Kidney glomerular epithelial cell (primary cell): Measurements from ENCODE around the gene RPRD1A.
A peak's percentile ranks its signal among the peaks of the same experiment; 100 is the strongest.
"Not testable (repeated sequence)": the region's sequence is repeated elsewhere in the genome, so short reads cannot be mapped to it uniquely, and the experiment has no call there.

ENCODE experiments used
- DNase-seq: peaks from one replicate; lab custom pipeline; 2025; lab: John Stamatoyannopoulos, UW

Gene RPRD1A

DNA sequence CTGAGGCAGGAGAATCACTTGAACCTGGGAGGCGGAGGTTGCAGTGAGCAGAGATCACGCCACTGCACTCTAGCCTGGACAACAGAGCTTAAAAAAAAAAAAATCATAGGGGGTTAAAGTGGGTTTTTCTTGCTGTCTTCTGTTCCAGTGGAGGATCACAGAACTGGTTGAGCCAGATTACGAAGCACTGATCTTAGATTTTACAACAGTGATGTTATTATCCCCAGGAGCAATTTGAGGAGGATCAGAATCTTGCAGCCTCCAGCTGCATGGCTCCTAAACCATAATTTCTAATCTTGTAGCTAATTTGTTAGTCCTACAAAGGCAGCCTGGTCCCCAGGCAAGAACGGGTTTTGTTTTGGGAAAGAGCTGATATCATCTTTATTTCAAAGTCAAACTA is 99.5 kb downstream of the RPRD1A start:
- DNase-seq: not testable (repeated sequence)

DNA sequence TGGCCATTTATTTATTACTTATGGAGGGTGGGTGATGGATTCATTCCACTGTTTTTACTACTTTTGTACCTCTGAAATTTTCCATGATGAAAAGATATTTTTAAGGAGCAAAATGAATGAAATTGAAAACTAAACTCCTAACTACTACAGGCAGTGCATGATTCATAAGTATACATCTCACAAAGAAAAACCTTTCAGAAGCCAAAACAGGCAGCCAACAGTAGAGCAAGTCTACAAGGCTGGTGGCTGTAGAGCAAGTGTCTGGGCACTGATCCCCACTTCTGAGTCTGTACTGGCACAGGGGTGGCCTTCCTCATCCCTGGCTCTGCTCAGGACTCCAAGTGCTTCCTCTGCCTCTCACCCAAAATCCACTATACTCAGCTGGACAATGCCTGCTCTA is 103.0 kb downstream of the RPRD1A start:
- no peak for DNase-seq

DNA sequence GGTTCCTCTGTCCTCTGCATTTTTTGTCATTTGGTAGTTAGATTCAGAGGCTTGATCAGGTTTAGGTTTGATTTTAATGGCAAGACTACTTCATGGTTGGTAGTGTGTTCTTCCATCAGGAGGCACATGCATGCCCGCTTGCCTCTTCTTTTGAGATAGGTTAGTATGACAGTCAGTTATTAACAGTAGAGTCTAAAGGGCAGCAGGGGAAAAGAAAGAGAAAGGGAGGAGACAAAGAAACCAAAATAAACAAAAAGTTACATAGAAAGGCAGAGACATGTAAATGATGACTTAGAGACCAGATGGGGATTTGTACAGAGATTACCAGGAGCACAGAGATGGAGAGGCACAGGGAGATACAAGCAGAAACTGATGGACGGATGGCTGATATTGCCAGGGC is 105.0 kb downstream of the RPRD1A start:
- DNase-seq: no peak

DNA sequence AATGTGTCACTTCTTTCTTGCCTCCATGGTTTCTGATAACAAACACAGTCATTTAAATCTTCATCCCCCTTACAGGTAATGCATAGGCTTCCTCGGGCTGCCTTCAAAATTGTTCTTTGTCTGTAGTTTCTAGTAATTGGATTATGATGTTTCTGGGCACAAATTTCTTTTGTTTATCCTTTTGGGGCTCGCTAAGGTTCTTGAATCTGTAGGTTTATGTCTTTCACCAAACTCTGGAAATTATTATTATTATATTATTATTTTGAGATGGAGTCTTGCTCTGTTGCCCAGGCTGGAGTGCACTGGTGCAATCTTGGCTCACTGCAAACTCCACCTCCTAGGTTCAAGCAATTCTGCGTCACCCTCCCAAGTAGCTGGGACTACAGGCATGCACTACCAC is 111.1 kb downstream of the RPRD1A start:
- no peak for DNase-seq

DNA sequence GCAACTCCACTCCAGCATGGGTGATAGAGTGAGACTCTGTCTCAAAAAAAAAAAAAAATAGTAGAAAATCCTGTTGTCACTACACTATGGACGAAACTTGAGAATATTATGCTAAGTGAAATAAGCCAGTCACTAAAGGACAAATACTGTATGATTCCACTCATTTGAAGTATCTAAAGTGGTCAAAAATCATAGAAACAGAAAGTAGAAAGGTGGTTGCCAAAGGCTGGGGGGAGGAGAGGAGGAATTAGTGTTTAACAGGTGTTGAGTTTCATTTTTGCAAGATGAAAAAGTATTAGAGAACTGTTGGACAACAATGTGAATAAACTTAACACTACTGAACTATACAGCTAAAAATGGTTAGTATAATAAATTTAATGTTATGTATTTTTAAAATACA is 113.7 kb downstream of the RPRD1A start:
- DNase-seq: no peak

DNA sequence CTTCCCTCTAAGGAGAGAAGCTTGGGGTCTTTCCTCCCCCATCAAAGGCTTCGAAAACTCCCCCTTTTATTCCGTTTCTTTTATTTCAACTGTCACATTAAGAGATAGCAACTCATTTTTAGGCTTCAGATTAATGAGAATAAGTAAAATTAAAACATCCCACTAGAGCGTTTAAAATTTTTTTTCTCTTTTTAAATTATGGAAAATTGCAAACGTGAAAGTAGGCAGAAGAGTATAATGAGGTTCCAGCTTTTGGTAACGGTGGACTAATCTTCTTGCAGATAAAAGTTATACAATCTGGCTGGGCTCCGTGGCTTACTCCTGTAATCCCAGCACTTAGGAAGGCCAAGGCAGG is 116.8 kb downstream of the RPRD1A start:
- no peak for DNase-seq

DNA sequence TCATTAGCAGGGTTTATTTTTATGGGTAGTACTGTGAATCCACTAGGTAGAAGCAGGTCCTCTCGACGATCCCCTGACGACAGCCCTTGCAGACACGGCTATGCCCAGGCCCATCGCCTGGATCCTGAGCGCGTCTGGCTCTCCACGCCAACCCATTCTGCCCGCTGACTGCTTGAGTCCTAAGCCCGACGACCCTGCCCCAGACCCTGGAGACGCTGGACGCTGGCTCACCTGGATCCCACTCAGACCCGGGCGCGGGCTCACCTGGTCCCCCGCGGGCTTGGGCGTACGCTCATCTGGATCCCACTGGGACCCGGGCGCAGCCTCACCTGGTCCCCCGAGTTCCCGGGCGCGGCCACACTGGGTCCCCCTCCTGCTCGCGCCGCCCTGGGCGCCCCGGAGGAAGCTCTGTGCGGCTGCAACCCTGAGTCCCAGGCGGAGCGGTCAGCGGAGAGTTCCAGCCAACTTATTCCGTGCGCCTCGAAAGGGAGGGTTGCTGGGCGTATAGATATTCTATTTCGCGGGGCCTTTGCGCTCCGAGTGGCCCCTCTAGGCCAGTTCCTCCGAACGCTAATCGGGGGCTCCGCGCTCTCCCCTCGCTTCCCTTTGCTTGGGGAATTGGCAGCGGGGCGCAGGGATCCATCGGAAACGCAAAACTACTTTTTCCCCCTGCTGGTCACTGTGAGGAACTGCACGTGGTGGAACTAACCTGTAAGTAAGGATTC is 117.3 kb downstream of the RPRD1A start:
- peak; percentile 40 for DNase-seq

DNA sequence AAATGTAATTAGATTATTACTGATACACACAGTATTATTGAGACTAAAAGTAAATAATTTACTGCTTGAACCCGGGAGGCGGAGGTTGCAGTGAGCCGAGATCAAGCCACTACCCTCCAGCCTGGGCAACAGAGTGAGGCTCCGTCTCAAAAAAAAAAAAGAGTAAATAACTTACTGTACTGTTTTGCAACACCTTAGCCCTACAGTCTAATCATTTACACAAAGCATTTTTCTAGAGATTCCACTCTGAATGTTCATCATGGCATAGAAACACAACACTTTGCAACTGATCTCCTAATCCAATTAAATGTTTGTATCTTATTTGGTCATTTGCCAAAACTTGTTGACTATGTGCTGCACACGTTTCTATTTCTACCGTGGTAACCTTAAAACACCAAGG is 118.3 kb downstream of the RPRD1A start:
- no peak for DNase-seq

DNA sequence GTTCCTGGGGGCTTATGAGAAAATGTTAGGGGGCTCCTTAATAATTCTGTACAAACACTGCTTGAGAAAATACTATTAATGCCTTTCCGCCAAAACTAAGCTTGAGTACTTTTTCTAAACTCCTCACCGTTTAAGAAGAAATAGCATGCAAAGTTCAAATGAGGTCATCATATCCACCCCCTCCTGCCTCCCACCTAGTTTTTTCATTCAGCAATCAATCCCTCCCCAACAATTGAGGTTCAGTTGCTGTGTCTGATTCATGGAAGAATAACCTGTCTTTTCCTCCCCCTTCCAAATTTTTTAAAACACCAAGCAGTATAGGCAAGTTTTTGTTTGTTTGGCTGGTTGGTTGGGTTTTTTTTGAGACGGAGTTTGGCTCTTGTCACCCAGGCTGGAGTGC is 119.3 kb downstream of the RPRD1A start:
- no peak for DNase-seq

DNA sequence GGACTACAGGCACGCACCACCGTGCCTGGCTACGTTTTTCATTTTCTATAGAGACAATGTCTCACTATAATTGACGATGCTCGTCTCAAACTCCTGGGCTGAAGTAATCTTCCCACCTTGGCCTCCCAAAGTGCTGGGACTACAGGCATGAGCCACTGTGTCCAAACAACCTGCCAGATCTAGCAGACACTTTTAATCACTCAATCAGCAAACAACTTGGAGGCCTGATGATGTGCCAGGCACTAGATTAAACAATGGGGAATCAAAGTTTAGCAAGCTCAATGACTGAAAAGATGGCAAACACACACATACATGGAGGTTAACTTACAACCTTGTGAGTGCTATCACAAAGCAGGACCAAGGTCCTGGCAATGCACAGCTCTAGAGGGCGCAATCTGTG is 124.7 kb downstream of the RPRD1A start:
- no peak for DNase-seq

DNA sequence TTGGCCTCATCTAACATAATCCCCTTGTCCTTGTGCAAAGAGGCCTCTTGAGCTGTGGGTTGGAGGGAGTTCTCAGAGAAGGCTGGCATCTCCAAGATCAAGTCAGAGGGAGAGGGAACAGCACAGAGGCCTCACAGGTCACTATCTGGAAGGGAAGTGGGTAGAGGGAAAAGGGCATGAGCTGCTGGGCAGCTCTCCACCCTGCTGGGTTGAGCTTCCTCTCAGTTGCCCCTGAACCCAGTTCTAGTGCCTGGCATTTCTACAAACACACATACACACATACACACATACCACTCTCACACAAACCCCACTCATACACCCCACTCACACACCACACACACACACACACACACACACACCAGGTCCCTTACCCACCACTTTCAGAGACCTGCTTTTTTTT is 125.2 kb downstream of the RPRD1A start:
- no peak for DNase-seq

DNA sequence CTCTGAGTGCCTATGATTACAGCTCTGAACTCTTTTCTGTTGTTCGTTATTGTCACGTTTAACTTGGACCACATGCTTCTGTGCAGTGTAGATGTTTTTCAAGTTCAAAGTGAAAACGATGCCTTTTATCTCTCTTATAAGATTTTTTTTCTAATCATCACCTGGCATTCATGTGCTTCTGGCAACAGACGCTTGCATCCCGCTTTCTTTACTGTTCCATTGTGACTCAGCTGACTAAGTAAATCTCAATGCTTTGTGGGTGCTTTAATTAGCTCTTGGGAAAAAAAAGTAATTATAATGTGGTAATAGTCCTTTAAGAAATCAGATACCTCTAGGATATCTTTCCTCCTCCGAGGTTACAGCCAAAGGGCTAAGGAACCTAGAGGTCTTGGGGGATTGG is 126.1 kb downstream of the RPRD1A start:
- no peak for DNase-seq
